CD4-positive, alpha-beta T cell treated with Interleukin-15 for 4 hours (primary cell): ENCODE data around the gene RIPK4.

Experiments
- DNase-seq: peaks from one replicate; pipeline ENCODE4 v3.0.0-alpha.2; 2020; ENCODE audit warnings: low spot score

RIPK4 gene

DNA sequence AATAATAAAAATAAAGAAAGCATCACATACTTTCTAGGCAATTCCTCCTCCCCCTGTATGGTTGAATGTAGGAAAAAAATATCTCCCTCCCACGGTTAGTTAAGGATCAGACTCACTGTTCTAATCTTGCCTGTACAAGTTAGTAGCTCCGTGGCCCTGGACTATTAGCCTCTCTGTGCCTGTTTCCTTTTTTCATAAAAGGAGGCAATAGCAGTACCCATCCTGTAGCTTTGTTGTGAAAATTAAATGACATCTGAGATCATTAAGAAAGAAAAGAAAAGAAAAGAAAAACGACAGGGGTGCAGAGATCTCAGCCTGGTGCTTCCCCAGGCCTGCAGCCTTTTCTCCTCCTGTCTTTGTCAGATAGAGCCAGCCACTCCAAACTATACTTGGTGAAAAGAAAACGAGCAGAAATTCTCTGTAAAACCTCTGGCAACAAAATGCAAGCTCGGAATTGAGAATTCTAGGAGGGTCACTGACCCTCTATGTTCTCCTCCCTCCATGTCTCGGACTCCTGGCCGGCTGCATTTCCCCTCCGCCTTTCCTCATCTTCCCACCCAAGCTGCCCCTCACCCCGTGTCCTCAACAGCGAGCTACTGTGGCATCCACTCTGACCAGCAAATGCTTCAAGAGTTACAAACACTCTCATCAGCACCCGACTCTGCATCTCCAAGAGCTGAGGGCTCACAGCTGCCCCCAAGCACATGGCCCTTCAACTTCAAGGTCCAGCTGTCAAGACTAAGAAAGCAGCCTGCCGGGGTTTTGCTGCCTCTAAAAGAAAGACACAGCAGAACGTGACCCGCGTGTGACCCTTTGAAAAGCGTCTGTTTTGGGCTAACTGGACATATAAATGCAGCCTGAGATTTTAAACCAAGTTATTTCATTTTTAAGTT, 13.6 kb downstream of the RIPK4 start:
- no peak for DNase-seq

DNA sequence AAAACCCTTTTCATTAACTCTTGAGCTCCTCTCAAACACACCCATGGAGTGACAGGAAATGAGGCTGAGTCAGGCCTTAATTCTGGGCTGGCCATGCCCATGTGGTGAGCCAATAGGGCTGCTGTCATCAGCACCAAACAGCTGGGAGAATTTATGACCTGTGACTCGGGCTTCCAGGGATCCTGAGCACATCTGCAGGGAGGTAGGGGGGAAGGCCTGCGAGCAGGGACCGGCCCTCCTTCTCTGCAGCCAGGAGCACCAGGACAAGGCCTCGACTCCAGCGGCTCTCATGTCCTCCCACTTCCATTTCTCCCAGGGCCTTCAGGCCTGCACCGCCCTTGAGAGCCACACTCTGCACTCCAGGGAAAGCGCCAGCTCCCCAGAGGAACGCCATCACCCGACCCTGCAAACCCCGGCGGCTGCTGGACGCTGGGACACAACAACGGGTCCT, 14.6 kb downstream of the RIPK4 start:
- no peak for DNase-seq

DNA sequence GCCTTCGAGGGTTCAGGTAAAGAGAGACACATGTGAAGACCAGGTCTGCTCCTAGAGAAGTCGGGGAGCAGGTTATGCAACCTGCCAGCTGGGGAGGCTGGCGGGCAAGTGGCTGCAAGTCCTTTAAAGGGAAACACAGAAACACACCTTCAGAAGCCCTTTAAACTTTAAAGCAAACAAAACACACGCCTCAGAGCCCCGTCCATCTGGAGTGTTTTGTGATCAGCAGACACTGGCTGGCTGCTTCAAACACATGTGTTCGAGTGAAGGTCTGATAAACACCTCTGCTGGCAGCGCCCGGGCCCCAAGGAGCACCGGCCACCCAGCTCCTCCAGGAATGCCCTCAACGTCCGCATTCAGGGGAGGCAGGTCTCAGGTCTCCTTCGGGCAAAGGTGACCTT, 15.2 kb downstream of the RIPK4 start:
- no peak for DNase-seq

DNA sequence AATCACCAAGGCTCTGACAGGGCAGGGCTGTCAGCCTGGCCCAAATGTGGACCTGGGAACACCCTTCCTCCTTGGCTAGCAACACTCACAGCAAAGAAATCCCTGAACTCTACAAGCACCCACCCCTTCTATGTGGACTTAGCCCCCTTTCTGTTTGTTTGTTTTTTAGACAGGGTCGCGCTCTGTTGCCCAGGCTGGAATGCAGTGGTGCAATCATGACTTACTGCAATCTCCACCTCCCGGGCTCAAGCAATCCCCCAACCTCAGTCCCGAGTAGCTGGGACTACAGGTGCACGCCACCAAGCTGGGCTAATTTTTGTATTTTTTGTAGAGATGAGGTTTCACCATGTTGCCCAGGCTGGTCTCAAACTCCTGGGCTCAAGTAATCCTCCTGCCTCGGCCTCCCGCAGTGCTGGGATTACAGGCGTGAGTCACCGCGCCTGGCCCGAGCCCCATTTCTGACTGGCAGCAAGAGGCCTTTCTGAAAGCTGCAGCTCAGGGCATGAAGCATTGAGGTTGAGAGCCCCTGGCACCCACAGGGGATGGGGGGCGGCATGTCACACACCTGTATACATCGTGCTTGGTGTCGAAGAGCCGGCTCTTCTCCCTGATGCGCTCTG, 16.2 kb downstream of the RIPK4 start:
- no peak for DNase-seq

DNA sequence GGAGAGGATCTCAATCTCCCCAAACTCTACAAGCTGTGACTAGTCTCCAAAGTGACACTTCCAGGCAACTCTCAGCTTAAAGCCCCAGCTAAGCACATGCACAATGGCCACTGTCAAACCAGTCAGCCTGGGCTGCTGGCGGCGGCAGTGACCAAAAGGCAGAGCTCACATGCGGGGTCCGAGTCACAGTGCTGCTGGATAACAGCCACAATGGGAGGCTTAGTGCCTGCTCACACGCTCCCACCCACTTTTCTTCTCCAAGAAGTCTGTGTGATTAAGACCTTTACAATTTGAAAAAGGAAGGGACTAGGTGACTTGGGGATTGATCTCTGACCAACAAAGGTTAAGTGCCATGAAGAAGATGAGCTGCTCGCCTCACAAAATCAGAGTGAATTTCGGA, 16.8 kb downstream of the RIPK4 start:
- no peak for DNase-seq

DNA sequence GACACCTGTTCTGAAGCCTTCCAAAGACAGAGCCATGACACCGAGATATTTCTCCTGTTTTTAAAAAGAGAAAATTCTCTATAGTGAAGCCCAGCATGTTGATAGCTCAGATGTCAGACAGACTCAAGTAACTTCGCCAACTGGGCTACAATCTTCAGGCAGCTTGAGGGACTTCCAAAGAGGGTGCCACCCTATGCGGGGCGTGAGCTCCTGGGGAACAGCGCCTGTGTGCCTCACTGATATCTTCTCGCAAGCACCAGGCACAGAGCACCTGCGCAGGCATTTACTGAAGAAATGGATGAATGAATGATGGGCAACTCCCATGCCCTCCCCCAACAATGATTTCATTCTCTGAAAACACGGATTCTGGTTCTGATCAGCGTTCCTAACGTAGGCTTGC, 17.6 kb downstream of the RIPK4 start:
- no peak for DNase-seq

DNA sequence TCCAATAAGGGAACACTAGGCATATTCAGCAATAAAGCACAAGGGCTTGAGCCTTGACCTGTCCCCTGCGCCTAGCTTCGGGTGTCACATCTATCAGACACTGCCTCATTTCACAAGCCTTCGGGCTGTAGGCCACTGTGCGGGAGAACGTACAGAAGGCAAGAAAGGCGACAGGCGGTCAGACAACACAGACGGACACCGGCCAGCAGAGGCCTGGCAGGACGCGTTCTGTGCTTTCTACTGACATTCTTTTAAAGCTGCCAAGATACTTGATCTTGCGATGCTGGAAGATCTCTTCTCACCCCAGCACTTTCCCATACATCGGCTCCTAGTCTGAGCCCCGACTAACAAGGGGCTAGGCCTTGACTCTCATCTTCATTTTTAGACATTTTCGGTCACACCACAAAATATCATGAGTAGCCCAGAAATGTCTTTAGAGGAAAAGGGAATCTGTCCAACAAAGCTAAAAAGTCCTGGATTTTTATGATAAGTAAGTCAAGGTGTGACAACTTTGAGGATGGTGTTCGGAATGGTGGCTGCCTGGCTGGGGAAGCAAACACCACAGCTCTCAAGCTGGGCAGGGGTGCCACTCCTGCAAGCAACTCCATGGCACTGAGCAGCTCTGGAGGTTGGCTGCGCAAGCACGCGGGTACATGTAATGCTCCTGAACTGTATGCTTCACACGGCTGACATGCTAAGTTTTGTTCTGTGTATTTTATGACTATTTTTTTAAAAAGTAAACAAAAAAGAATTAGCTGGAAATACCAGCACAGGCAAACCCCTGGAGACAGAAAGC, 18.7 kb downstream of the RIPK4 start:
- no peak for DNase-seq

DNA sequence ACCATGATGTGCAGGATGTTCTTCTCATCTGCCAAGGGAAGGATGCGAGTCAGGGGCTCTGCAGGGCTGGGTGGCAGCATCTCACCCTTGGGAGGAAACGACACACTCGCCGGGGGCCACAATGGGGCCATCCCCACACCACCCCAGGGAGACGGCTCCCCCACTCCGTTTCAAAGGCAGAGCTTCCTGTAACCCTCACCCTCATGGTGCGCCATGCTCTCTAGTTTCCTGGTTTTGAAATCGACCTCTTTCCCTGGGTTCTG, 20.2 kb downstream of the RIPK4 start:
- no peak for DNase-seq

DNA sequence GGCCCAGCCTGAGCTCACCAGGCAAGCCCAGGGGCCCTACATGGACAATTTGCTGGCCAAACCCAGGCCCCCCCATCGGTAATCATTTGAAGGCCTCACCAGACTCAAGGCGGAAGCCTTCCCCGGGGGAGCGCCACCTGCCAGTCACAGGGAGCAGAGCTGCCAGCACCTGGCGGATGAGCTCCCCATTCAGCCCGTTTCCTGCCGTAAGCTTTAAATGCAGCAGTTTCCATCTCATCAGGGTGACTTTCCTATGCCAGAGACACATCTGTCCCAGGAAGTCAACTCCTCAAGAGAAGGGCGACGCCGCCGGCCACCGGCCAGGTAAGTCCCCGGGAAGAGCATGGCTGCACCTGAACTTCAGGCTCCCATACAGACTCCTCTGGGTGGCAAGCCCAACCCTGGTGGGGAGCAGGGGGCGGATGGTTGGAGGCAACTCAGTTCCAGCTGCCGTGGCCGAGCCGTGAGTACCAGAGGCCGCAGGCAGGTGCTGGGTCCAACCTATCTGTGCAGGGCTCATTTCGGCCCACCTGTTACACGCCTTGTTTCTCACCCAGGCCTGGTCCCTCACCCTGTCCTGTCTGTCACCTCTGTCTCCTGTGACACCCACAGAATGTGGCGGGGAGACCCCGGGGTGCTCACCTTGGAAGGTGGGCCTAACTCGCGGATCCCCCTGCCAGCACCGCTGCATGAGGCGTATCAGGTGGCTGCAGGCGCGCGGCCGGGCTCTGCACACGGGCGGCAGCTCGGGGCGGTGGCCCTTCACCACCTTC, 20.7 kb downstream of the RIPK4 start:
- DNase-seq = no peak

DNA sequence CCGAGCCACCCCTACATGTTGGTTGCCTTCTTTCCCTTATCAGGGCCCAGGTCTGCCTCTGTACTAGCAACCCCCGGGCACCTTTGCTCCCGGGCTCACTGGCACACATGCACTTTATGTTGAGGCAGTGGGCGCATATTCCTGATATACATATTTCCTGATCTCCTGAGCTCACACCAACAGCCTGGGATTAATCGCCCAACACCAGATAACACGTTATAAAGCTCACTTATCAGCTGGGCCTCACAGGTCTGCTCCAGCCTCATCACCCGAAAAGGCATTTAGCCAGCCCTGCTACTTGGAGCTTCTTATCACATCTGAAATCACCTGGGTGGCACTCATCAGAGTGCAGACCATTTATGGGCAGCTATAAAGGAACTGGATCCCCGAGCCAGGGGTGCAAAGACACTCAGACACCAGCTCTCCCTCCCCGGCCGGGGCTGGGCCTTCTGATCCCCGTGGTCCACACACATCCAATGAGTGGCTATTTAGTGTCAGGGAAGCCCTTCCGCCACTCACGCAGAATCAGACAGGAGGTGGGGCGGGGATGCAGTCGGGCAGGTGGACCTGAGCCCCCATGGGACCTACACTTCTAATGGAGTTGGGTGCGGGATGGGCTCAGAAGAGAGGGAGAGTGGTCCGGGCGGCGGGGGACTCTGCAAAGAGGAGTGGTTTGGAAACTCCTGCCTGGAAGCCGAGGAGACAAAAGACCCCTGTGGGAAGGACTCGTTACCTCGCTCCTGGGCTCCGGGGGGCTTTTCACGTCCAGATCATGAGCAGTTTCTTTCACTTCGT, 21.6 kb downstream of the RIPK4 start:
- no peak for DNase-seq

DNA sequence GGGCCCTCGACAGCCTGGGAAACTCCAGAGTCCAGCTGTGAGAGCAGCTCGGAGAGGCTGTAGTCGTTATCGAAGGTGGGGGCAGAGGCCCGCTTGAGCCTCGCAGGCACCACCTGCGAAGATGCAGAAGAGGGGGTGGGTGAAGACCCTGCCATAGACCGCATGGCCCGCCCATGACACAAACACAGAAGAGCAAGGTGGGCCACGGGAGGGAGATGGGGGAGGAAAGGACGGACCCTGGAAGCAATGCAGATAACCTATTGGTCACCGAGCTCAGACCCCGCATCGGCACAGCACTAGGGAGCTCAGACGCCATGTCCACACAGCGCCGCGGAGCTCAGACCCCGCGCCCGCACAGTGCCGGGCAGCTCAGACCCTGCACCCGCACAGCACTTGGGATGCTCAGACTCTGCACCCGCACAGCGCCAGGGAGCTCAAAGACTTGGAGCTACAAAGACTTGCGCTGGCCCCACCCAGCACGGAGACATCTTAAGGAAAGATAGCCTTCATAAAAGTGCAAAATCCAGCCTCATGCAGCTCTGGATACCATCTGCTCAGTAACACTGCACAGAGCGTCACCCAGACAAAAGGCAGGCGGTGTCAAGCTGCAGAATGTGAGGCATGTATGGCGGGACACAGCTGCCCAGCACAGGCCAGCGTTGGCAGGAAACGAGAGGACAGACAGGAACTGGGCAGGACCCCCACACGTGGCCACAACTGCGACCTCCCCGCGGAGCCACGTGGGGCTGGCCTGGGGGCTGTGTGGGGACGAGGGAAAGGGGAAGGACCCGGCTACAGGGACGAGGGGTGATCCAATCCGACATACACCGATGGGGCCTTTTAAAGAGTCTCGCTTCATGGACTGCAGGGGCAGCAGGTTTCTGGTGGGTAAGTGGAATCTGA, 22.6 kb downstream of the RIPK4 start:
- no peak for DNase-seq

DNA sequence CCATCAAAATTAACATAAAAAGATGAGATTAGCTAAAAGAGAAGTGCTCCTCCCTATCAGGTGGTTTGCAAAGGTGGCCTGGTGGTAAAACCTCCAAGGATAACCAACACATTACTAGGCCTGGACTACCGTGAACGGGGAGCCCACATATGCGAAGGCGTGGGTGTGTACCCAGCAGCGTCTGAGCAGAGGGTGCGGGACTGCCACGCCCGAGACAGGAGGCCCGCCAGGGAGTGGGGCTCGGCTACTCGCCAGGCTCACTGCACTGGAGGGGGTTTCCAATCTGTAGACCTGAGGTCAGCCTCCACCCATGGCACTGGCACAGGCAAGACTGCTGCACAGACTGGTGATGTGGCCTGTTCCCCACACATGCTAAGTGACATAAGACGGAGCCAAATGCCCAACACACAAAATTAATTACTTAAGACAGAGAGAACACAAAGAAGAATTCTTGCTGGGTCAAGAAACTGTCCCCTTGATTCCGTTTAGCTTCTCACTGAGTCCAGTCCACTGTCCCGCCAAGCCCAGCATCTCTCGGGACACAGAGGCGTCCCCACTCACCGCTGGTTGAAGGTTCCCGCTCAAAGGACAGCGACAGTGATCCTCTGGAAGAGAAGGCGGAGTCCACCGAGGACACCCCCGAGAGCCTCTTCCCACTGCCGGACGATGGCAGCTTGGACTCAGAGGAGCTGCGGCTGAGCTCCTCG, 23.4 kb downstream of the RIPK4 start:
- no peak for DNase-seq

DNA sequence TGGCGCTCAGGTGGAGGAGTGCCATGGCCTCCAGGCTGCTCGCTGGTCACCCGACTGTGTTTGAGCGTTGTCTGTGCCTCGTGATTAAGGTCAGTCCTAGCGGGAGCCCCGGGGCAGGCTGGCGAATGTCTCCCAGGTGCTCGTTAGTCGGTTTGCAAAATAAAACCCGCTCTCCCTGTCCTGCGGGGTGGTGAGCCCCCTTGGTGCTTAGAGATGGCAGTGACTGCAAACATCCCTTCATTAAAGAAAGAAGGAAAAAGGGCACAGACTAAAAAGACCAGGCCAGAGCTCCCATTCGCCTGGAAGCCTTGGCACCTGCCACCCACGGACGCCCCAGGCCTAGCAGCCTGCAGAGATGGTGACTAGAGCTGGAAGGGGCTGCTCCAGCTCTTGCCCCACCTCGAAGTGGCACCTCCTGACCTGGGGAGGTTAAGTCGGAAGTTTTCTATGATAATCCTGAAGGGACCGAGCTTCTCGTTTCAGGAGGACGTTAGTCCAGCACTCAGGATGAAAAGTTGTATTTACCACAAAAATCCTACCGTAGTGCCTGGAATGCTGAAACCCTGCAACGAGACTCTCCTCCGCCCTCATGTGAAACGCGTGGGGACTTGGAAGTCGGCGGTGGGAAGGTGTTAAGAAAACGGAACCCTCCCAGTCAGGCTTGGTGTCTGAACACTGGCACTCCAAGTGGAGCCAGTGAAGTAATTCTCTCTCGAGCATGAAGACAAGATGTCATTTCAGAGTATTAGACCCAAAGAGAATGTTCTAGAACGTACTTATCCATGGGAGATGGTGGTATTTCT, 24.6 kb downstream of the RIPK4 start:
- DNase-seq = no peak

DNA sequence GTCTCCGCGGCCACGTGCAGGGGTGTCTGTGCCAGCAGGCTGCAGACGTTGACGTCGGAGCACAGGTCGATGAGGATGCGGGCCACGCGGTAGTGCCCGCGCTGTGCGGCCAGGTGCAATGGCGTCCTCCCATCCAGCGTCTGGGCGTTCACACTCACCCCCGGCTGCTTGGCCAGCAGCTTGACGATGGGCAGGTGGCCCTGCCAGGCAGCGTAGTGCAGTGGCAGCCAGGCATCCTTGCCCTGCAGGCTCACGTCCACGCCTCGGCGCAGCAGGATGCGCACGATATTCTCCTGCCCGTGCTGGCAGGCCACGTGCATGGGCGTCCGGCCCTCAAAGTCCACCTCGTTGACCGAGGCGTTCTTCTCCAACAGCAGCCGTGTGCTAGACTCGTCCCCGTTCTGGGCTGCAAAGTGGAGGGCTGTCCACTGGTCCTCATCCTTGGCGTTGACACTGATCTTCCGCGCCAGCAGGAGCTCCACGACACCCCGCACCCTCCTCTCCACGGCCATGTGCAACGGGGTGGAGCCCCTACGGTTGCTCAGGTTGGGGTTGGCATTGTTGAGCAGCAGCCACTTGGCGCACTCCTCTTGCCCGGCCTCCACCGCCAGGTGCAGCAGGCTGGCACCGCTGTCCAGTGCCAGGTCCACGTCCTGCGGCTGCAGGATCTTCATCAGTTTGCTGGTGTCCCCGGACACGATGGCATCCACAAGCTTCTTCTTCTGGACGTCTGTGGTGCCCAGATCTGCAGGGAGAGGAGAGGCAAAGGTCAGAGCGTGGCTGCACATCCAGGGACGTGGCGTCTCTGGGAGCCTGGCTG, 25.4 kb downstream of the RIPK4 start:
- DNase-seq = no peak

DNA sequence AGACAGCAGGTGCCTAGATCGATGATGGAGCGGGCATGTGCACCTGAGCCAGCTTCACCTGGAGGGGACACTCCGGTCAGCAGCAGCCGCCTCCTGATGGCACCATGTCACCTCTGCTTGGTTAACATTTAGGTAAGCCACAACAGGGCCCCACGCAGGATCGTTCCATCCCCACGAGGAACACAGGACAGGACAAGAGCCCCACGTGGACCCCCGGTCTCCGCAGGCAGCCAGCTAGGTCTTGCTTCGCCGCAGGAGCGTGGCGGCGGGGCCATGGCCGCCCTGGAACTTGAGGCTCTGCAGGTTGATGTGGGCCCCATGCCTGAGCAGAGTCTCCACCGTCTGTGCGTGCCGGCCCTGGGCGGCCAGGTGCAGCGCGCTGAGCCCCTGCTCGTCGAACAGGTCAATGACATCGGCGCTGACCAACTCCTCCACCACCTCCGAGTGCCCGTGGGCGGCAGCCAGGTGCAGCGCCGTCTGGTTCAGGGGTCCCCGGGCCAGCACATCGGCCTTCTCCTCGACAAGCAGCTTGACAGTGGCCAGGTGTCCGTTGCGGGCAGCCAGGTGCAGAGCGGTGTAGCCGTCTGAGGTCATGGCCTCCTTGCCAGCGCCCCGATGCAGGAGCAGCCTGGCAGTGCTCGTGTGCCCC, 26.1 kb downstream of the RIPK4 start:
- DNase-seq = no peak

DNA sequence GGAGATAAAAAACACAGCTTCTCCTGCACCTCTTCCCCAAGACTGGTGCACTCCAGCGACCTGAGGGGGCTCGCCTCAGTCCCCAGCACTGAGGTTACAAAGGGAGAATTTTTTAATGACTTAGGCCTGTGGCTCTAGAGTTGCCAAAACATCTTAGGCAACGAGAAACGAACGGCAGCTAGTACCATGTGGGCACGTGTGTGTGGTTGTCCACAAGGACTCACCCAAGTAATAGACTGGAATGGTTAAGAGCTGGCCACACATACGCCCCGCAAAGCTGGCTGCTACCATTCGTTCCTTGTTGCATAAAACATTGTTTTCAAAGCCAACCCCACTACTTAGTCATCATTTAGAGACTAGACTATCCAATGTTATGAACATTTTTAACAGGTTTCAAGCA, 26.9 kb downstream of the RIPK4 start:
- DNase-seq = no peak

DNA sequence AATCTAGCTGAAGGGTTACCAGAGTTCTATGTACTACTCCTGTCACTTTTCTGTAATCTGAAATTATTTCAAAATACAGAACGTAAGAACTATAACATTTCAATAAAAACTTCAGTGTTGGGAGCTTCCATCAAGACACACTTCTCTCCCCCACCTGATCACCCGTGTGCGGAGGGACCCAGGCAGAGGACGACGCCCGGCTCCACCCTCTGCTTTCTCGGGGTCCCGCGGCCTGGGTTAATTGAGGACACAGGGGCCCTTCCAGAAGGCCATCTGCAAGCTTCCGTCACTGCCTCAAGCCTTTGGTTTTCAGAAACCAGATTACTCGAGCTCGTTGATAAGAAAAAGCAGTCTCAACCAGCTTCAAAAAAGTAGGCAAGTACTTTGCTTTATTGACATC, 27.8 kb downstream of the RIPK4 start:
- no peak for DNase-seq
